ENCODE results near the gene TSPAN9.

The TSPAN9 gene

DNA sequence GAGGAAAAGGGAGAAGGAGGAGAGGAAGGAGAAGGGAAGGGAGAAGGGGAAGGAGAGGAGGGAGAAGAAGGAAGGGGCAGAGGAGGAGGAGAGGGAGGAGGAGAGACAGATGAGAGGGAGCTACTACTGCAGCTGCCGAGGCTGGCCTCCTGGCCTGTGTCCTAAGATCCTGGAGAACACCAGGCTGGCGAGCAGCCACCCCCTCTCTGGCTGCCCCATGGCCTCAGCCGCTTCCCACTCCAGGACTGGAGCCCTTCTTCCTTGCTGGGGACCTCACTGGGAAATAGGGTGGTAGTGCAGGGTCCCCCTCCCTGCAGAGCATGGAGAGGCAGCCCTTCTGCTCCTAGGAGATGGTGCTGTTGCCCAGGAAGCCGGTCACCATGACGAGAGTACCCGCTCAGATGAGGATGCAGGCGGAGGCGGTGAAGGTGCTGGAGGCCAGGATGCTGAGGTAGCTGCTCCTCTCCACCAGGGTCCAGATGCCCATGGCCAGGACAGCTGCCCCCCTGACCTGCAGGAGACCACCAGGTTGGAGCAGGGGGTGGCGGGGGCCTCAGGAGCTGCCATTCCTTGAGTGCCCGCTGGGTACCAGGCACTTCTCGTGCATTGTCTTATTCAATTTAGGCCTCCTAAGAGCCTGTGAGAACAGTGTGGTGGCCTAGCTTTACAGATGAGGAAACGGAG, 246.0 kb downstream of the TSPAN9 start:
- no peak for DNase-seq
- Histone ChIP-seq H3K27me3 (replicated peaks) (peaks cover 3% of the 10 kb centered on the region), H3K4me3 (ENCODE audit: low read depth, low read length) (no peak overlapping the region), H3K36me3 (replicated peaks) (no peaks in the 10 kb centered on the region), H3K27ac (no peak overlapping the region)
- in situ Hi-C loops (cut with HindIII; ENCODE audit: low pct_ligation_motif_present, low sequenced_read_pairs): loop anchor here (25.0 kb wide), 1 partner anchor 489 kb away; no protein-coding TSS in a partner anchor
- TF ChIP-seq, protein P1, sequence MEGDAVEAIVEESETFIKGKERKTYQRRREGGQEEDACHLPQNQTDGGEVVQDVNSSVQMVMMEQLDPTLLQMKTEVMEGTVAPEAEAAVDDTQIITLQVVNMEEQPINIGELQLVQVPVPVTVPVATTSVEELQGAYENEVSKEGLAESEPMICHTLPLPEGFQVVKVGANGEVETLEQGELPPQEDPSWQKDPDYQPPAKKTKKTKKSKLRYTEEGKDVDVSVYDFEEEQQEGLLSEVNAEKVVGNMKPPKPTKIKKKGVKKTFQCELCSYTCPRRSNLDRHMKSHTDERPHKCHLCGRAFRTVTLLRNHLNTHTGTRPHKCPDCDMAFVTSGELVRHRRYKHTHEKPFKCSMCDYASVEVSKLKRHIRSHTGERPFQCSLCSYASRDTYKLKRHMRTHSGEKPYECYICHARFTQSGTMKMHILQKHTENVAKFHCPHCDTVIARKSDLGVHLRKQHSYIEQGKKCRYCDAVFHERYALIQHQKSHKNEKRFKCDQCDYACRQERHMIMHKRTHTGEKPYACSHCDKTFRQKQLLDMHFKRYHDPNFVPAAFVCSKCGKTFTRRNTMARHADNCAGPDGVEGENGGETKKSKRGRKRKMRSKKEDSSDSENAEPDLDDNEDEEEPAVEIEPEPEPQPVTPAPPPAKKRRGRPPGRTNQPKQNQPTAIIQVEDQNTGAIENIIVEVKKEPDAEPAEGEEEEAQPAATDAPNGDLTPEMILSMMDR (IDR thresholded peaks at IDR 0.05; ENCODE audit: low read depth, low read length, missing control alignments): no peak

DNA sequence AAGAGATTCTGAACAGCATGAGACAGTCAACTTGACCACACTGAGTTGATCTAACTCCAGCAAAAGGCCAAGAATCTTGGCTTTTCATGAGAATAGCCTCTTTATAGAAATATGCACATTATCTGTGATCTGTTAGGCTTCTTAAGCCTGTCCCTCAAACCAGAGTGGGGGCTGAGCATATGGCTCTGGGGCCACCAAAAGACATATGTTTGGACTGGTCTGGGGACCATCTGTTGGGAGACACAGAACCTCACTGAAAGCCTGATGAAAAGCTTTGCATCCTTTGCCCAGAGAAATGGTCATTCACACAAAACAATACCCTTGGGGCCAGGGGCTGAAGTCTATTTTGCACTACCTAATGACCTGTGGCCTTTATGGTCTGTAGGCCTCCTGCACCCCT, 248.6 kb downstream of the TSPAN9 start:
- peaks cover 3% of the 10 kb centered on the region for H3K27me3 ChIP-seq (replicated peaks)
- H3K27ac ChIP-seq: no peak overlapping the region
- in situ Hi-C loops (cut with HindIII; ENCODE audit: low pct_ligation_motif_present, low sequenced_read_pairs): no loop called here
- no peak overlapping the region for H3K4me3 ChIP-seq (ENCODE audit: low read depth, low read length)
- no peaks in the 10 kb centered on the region for H3K36me3 ChIP-seq (replicated peaks)
- TF ChIP-seq, protein P1 (IDR thresholded peaks at IDR 0.05; ENCODE audit: low read depth, low read length, missing control alignments): no peak
- DNase-seq: no peak

DNA sequence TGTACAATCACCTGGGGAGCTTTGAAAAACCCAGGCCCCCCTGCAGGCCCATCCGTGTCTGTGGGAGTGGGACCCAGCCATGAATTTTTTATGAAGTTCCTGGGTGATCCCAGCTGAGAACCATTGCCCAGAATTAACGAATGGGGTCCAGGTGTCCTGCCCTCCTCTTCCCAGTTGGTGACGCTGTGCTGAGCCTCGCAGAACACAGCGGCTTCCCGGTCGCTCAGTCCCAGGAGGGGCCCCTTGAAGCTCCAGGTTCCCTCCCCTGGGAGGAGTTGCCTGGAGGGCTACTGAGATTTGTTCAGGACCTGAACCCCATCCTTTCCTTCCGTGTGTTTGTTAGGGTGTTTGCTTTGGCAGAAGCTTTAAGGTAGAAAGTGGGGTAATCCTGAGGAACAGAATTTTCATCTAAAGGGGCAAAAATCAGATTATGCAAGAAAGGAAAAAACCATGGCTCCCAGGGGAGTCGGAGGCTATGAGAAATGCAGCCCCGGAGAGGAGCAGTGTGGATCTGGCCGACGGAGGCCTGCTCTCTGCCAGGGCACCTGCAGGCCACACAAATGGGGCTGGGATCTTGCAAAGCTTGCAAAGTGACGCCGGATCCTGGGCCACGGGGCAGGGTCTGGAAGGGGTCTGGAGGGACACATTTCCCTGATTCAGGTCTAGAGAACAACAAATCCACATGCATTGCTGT, 249.1 kb downstream of the TSPAN9 start:
- Histone ChIP-seq H3K27ac (no peak overlapping the region), H3K27me3 (replicated peaks) (peaks cover 3% of the 10 kb centered on the region), H3K36me3 (replicated peaks) (no peaks in the 10 kb centered on the region), H3K4me3 (ENCODE audit: low read depth, low read length) (no peak overlapping the region)
- in situ Hi-C loops (cut with HindIII; ENCODE audit: low pct_ligation_motif_present, low sequenced_read_pairs): no loop called here
- TF ChIP-seq, protein P1 (IDR thresholded peaks at IDR 0.05; ENCODE audit: low read depth, low read length, missing control alignments): no peak
- no peak for DNase-seq

DNA sequence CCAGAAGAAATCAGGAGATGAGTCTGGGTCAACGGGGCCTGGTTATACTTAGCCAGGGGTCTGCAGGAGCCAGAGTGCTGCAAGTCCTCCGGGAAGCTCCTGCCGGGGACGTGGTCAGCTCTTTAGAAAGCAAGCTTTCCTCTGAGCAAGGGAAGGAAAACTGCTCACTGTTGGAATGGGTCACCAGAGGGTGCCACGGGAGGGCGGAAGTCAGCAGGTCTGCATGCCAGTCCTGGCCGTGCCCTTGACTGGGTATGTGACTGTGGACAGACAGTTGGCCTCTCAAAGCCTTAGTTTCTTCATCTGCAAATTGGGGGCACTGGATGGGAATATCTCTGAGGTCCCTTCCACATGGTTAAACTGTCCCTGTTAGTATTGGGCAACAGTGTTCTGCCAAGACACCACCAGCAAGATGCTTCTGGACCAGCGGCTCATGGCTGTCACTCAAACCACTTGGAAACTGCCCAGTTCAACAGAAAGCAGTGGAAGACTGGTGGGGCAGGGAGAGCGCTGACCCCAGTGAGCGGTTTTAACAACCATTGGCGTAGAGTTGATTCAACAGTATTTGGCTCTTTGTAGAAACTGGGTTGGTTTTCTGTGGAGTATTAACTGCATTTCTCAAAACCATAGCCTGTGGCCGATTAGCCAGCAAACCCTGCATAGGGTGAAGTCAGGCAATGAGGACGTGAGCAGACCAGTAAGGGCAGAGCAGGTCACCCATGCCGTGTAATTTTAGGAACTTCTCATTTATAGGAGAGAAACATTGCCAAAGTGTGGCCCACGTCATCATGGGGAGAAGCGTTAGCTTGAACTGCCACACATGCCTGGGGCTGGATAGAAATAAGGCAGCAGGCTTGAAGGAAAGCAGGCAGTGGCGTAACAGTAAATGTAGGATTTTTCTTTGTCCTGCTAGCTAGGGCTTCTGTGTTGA, 249.9 kb downstream of the TSPAN9 start:
- no peak for DNase-seq
- Histone ChIP-seq H3K27ac (no peak overlapping the region), H3K4me3 (ENCODE audit: low read depth, low read length) (no peak overlapping the region), H3K36me3 (replicated peaks) (no peaks in the 10 kb centered on the region), H3K27me3 (replicated peaks) (peaks cover 3% of the 10 kb centered on the region)
- TF ChIP-seq, protein P1 (IDR thresholded peaks at IDR 0.05; ENCODE audit: low read depth, low read length, missing control alignments): no peak
- in situ Hi-C loops (cut with HindIII; ENCODE audit: low pct_ligation_motif_present, low sequenced_read_pairs): no loop called here

DNA sequence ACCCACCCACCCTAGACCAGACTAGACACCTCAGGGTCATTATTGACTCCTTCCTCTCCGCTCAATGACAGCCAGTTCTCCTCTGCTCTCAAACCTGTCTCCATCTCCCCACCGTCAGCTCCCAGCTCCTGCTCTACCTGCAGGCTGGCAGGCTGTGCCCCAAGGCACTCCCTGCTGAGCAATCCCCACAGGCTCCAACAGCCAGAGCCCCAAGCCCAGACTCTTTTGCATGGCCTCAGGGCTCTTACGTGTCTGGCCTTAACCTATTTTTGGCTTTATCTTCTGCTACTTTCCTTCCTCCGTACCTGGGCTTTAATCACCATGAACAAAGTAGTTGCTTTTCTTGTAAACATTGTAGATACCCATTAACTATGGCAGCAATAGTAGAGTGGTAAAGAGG, 250.9 kb downstream of the TSPAN9 start:
- H3K27me3 ChIP-seq (replicated peaks): no peaks in the 10 kb centered on the region
- DNase-seq: no peak
- H3K27ac ChIP-seq: no peak overlapping the region
- no peak overlapping the region for H3K4me3 ChIP-seq (ENCODE audit: low read depth, low read length)
- in situ Hi-C loops (cut with HindIII; ENCODE audit: low pct_ligation_motif_present, low sequenced_read_pairs): no loop called here
- TF ChIP-seq, protein P1 (IDR thresholded peaks at IDR 0.05; ENCODE audit: low read depth, low read length, missing control alignments): no peak
- no peaks in the 10 kb centered on the region for H3K36me3 ChIP-seq (replicated peaks)

All from brain microvascular endothelial cell (primary cell).